ENCODE results near the gene GMDS.

- TF ChIP-seq EZH2 (IDR thresholded peaks at IDR 0.05; ENCODE audit: low read length): no peak
- TF ChIP-seq, protein P1, sequence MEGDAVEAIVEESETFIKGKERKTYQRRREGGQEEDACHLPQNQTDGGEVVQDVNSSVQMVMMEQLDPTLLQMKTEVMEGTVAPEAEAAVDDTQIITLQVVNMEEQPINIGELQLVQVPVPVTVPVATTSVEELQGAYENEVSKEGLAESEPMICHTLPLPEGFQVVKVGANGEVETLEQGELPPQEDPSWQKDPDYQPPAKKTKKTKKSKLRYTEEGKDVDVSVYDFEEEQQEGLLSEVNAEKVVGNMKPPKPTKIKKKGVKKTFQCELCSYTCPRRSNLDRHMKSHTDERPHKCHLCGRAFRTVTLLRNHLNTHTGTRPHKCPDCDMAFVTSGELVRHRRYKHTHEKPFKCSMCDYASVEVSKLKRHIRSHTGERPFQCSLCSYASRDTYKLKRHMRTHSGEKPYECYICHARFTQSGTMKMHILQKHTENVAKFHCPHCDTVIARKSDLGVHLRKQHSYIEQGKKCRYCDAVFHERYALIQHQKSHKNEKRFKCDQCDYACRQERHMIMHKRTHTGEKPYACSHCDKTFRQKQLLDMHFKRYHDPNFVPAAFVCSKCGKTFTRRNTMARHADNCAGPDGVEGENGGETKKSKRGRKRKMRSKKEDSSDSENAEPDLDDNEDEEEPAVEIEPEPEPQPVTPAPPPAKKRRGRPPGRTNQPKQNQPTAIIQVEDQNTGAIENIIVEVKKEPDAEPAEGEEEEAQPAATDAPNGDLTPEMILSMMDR (optimal IDR thresholded peaks at IDR 0.05 in 1 of 3, IDR thresholded peaks at IDR 0.05 in 1 of 3, conservative IDR thresholded peaks at IDR 0.05 in 1 of 3; ENCODE audit: extremely low read depth in 1 of 3, insufficient read depth in 2 of 3, low read length in 3 of 3): no peak
These were observed 573.0 kb downstream of the GMDS start for GRCh38 chr6:1672379-1672778.

Data from keratinocyte (primary cell).